ENCODE results near the gene C2orf68.

GRCh38 chr2:85606116-85606455 is 5.8 kb downstream of the C2orf68 start:
- no peak for TF ChIP-seq CTCF (IDR thresholded peaks at IDR 0.05; ENCODE audit: insufficient read depth, low read length)
- TF ChIP-seq, protein P1, sequence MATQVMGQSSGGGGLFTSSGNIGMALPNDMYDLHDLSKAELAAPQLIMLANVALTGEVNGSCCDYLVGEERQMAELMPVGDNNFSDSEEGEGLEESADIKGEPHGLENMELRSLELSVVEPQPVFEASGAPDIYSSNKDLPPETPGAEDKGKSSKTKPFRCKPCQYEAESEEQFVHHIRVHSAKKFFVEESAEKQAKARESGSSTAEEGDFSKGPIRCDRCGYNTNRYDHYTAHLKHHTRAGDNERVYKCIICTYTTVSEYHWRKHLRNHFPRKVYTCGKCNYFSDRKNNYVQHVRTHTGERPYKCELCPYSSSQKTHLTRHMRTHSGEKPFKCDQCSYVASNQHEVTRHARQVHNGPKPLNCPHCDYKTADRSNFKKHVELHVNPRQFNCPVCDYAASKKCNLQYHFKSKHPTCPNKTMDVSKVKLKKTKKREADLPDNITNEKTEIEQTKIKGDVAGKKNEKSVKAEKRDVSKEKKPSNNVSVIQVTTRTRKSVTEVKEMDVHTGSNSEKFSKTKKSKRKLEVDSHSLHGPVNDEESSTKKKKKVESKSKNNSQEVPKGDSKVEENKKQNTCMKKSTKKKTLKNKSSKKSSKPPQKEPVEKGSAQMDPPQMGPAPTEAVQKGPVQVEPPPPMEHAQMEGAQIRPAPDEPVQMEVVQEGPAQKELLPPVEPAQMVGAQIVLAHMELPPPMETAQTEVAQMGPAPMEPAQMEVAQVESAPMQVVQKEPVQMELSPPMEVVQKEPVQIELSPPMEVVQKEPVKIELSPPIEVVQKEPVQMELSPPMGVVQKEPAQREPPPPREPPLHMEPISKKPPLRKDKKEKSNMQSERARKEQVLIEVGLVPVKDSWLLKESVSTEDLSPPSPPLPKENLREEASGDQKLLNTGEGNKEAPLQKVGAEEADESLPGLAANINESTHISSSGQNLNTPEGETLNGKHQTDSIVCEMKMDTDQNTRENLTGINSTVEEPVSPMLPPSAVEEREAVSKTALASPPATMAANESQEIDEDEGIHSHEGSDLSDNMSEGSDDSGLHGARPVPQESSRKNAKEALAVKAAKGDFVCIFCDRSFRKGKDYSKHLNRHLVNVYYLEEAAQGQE (IDR thresholded peaks at IDR 0.05; ENCODE audit: insufficient replicate concordance, low read depth) = no peak

All from HL-60 (cell line).